Mucosa of stomach (tissue), 1 donor: Measurements from ENCODE around the gene WNT11.

Source experiments
- H3K27me3 ChIP-seq: one replicate; pipeline ENCODE4 v1.7.0; 2013; ENCODE audit warnings: mild to moderate bottlenecking, low read length; ENCODE audit not compliant: control insufficient read depth, insufficient read depth
- H3K36me3 ChIP-seq: one replicate; pipeline ENCODE4 v1.7.0; 2013; ENCODE audit warnings: low read length; ENCODE audit not compliant: control insufficient read depth, insufficient read depth
- H3K4me1 ChIP-seq: one replicate; pipeline ENCODE4 v1.7.0; 2013; ENCODE audit warnings: mild to moderate bottlenecking, low read length; ENCODE audit not compliant: control insufficient read depth, insufficient read depth
- H3K4me3 ChIP-seq: one replicate; pipeline ENCODE4 v1.7.0; 2013; ENCODE audit warnings: low read length
- H3K9ac ChIP-seq: one replicate; pipeline ENCODE4 v1.7.0; 2013; ENCODE audit warnings: mild to moderate bottlenecking, low read length, moderate library complexity
- H3K9me3 ChIP-seq: one replicate; pipeline ENCODE4 v1.7.0; 2013; ENCODE audit warnings: mild to moderate bottlenecking, low read length, moderate library complexity; ENCODE audit not compliant: control insufficient read depth
- donor health status: Pancreatic carcinoma.

WNT11 gene

DNA sequence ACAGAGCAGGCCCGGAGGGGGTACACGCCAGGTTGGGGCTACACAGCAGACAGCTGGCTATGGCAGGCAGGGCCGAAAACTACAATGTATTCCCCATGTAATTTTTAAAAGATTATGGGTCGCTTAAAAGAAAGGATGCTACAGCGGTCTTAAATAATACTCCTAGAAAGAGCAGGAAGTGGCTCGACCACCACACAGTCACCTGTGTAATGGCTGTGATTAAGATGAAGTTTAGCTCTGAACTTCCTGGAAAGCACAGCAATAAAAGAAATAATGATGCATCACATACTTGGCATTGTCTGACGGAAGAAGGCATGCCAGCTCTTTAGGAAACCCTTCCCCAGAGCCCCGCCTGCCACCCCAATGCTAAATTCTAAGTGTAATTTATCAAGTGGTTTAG, 32.6 kb downstream of the WNT11 start:
- no peaks in the 10 kb centered on the region for H3K27me3 ChIP-seq
- H3K9me3 ChIP-seq: no peaks in the 10 kb centered on the region
- H3K4me3 ChIP-seq: no peak overlapping the region
- H3K36me3 ChIP-seq: no peaks in the 10 kb centered on the region
- H3K4me1 ChIP-seq: no peaks in the 10 kb centered on the region
- H3K9ac ChIP-seq: no peak overlapping the region

GRCh38 chr11:76172583-76172982, 33.7 kb downstream of the WNT11 start:
- Histone ChIP-seq H3K9ac (no peak overlapping the region), H3K4me3 (no peak overlapping the region), H3K4me1 (no peaks in the 10 kb centered on the region), H3K36me3 (no peaks in the 10 kb centered on the region), H3K9me3 (no peaks in the 10 kb centered on the region), H3K27me3 (no peaks in the 10 kb centered on the region)

DNA sequence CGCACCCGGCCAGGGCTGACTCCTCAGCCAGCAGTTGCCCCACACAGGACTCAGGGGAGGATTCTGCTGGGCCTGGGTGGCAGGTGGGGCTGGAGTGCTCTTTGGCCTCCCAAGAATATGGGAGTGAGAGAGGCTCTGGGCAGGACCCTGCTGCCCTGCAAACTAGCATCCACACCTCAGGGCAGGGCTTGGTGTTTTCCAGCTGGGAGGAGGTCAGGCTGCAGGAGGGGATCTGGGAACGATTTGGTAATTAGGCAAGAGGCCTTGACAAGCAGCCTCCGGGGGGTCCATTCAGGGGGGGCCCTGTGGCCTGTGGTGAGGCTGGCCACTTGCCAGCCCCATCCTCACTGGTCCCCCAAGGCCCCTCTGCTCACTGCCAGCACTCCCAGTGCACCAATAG, 35.8 kb downstream of the WNT11 start:
- no peak overlapping the region for H3K4me3 ChIP-seq
- no peaks in the 10 kb centered on the region for H3K36me3 ChIP-seq
- no peak overlapping the region for H3K9ac ChIP-seq
- no peaks in the 10 kb centered on the region for H3K27me3 ChIP-seq
- H3K9me3 ChIP-seq: no peaks in the 10 kb centered on the region
- no peaks in the 10 kb centered on the region for H3K4me1 ChIP-seq

DNA sequence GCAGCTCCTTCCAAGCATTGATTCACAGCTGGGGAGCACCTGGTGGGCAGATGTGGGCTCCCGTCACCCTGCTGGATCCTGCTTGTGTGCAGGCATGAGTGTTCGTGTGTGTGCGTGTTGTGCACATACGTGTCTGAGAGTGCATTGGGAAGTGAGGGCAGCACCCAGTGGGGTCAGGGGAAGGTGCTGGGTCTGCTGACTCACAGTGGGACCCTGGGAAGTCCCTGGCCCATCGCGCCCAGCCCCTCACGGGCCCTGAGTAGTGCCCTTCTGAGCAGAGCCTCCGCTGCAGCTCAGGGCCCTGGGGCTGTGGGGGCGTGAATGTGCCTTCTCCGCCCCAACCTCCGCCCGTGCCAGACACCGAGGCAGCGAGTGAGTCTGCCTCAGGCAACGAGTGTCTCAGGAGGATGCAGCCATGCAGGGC, 36.8 kb downstream of the WNT11 start:
- Histone ChIP-seq H3K4me1 (no peaks in the 10 kb centered on the region), H3K9ac (no peak overlapping the region)

GRCh38 chr11:76167590-76167989, 38.7 kb downstream of the WNT11 start:
- Histone ChIP-seq H3K4me3 (no peak overlapping the region), H3K9ac (no peak overlapping the region), H3K4me1 (no peaks in the 10 kb centered on the region), H3K36me3 (no peaks in the 10 kb centered on the region), H3K9me3 (no peaks in the 10 kb centered on the region), H3K27me3 (peaks cover 3% of the 10 kb centered on the region)

More for the DNA sequence above, 36.8 kb downstream of the WNT11 start:
- Histone ChIP-seq H3K9me3 (no peaks in the 10 kb centered on the region), H3K27me3 (no peaks in the 10 kb centered on the region), H3K4me3 (no peak overlapping the region), H3K36me3 (no peaks in the 10 kb centered on the region)

DNA sequence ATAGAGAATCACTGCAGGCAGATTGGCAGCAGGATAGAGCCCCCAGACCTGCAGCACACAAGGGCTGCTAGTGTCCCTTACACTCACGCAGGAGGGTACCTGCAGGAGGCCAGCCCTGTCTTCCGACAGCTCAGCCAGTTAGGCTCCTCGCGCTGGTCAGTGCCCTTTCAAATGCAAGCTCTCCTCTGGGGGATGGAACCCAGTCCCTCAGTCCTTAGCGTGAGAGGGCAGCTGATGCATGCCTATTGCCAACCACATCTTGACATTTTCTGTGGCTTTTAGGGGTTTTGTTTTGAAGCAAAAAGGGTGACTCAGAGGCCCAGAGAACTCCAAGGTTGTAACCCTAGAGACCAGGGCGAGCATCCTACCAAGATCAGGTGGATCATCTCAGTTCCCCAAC, 40.0 kb downstream of the WNT11 start:
- H3K4me3 ChIP-seq: no peak overlapping the region
- H3K9ac ChIP-seq: no peak overlapping the region
- peaks cover 3% of the 10 kb centered on the region for H3K27me3 ChIP-seq
- no peaks in the 10 kb centered on the region for H3K9me3 ChIP-seq
- no peaks in the 10 kb centered on the region for H3K36me3 ChIP-seq
- no peaks in the 10 kb centered on the region for H3K4me1 ChIP-seq

- Histone ChIP-seq H3K4me1 (no peaks in the 10 kb centered on the region), H3K9ac (no peak overlapping the region), H3K4me3 (no peak overlapping the region), H3K27me3 (peaks cover 3% of the 10 kb centered on the region), H3K36me3 (no peaks in the 10 kb centered on the region), H3K9me3 (no peaks in the 10 kb centered on the region)
Measured at GRCh38 chr11:76164861-76165751, 41.2 kb downstream of the WNT11 start.

DNA sequence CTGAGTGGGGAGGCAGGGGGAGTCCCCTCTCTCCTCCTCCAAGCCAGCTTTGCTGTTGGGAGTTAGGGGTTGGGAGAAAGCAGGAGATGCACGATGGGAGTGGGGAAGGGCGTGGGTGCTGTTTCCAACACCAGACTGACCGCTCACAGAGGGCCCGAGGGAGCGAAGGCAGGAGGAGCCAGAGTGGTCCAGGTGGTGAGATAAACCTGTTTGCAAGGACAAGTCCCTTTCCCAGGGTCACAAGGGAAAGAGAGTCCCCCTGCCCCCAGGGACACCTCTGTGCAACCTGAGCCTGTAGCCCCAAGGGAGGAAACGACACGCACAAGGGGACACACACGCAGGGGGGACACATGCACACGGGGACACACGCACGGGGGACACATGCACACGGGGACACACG, 42.2 kb downstream of the WNT11 start:
- no peaks in the 10 kb centered on the region for H3K9me3 ChIP-seq
- H3K36me3 ChIP-seq: no peaks in the 10 kb centered on the region
- peaks cover 3% of the 10 kb centered on the region for H3K27me3 ChIP-seq
- no peak overlapping the region for H3K9ac ChIP-seq
- no peaks in the 10 kb centered on the region for H3K4me1 ChIP-seq
- H3K4me3 ChIP-seq: no peak overlapping the region

GRCh38 chr11:76163289-76163880, 42.9 kb downstream of the WNT11 start:
- H3K36me3 ChIP-seq: no peaks in the 10 kb centered on the region
- H3K4me1 ChIP-seq: no peaks in the 10 kb centered on the region
- no peak overlapping the region for H3K4me3 ChIP-seq
- peaks cover 3% of the 10 kb centered on the region for H3K27me3 ChIP-seq
- no peak overlapping the region for H3K9ac ChIP-seq
- H3K9me3 ChIP-seq: no peaks in the 10 kb centered on the region

GRCh38 chr11:76162336-76163288, 43.7 kb downstream of the WNT11 start:
- Histone ChIP-seq H3K36me3 (no peaks in the 10 kb centered on the region), H3K4me3 (no peak overlapping the region), H3K9me3 (no peaks in the 10 kb centered on the region), H3K9ac (no peak overlapping the region), H3K27me3 (peaks cover 3% of the 10 kb centered on the region), H3K4me1 (no peaks in the 10 kb centered on the region)

GRCh38 chr11:76161261-76161961, 44.9 kb downstream of the WNT11 start:
- Histone ChIP-seq H3K4me3 (no peak overlapping the region), H3K27me3 (peaks cover 3% of the 10 kb centered on the region), H3K4me1 (no peaks in the 10 kb centered on the region), H3K9ac (no peak overlapping the region), H3K36me3 (no peaks in the 10 kb centered on the region), H3K9me3 (no peaks in the 10 kb centered on the region)
